Activated T-helper 1 cell treated with anti-CD3 and anti-CD28 coated beads, Interleukin-12 subunit alpha, Interleukin-12 subunit beta, Interleukin-2, Interleukin-4 antibody, amounts not matched to agents 30 ng/mL and 10 ng/mL and 1 ng/mL, durations not matched to agents 14 hours and 24 hours and 36 hours (primary cell): ENCODE data around the gene ERAP2. TPM values are rescaled to one million over a fixed set of nuclear protein-coding genes. Genes with fewer than 3 reads are reported as not detected.
"Not testable (repeated sequence)": the region's sequence is repeated elsewhere in the genome, so short reads cannot be mapped to it uniquely, and the experiment has no call there.

Source experiments
- DNase-seq: peaks from one replicate; pipeline ENCODE4 v3.0.0; 2021; ENCODE audit warnings: low spot score
- H3K27ac Mint-ChIP-seq: one replicate; pipeline ENCODE4 v1.8.0; 2021; ENCODE audit warnings: mild to moderate bottlenecking, mixed read lengths
- H3K27me3 Mint-ChIP-seq: one replicate; pipeline ENCODE4 v1.8.0; 2022; ENCODE audit warnings: mild to moderate bottlenecking, moderate library complexity, mixed read lengths; ENCODE audit not compliant: insufficient read depth
- H3K36me3 Mint-ChIP-seq: one replicate; pipeline ENCODE4 v1.8.0; 2021; ENCODE audit warnings: low read depth, mixed read lengths
- H3K4me1 Mint-ChIP-seq: one replicate; pipeline ENCODE4 v1.8.0; 2021; ENCODE audit warnings: low read depth, mixed read lengths
- H3K4me3 Mint-ChIP-seq: one replicate; pipeline ENCODE4 v1.8.0; 2021; ENCODE audit warnings: mild to moderate bottlenecking, moderate library complexity, mixed read lengths
- H3K9me3 Mint-ChIP-seq: one replicate; pipeline ENCODE4 v1.8.0; 2021; ENCODE audit warnings: mixed read lengths
- intact Hi-C: fragments of 100-400 bp; cut with micrococcal nuclease; formaldehyde crosslinking; loops from one replicate; pipeline ENCODE4 v1.15.1; 2024
- total RNA-seq: library from RNA; stranded (reverse); gene quantifications from 2 replicates; pipeline ENCODE4 v1.2.3, GENCODE V29; 2022

The ERAP2 gene
- total RNA-seq, 1 donor from 2014 or later = 52.9 TPM

DNA sequence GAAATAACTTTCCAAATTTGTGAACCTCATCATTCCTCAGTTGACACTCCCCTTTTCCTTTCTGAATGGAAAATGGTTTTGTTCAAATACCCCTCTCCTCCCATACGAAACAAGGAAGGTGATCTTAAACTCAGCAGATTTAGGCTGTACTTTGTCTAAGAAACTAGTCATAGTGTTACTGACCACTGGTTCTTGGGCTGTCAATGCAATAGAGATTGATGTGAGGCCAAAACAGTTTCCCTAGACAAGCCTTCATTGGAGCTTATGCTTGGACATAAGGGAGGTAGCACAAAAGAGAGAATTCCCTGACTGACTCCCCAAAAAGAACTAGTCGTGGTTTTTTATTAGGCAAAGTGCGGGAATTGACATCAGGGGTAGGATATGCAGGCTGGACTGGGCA lies 54.3 kb downstream of the ERAP2 start:
- DNase-seq = no peak
- no peaks in the 10 kb centered on the region for H3K9me3 Mint-ChIP-seq
- no peaks in the 10 kb centered on the region for H3K27me3 Mint-ChIP-seq
- H3K4me1 Mint-ChIP-seq = peaks cover 54% of the 10 kb centered on the region
- H3K4me3 Mint-ChIP-seq = no peak overlapping the region
- H3K36me3 Mint-ChIP-seq = peaks cover 13% of the 10 kb centered on the region
- intact Hi-C loops = loop anchor here (10.0 kb wide), 2 partner anchors 396 to 1376 kb away; partner anchors contain the start of genes ARSK and SKIC3
- no peak overlapping the region for H3K27ac Mint-ChIP-seq

GRCh38 chr5:96931037-96931436 lies 54.7 kb downstream of the ERAP2 start:
- H3K4me1 Mint-ChIP-seq = peaks cover 54% of the 10 kb centered on the region
- H3K27me3 Mint-ChIP-seq, H3K27ac Mint-ChIP-seq, DNase-seq, H3K9me3 Mint-ChIP-seq: not testable (repeated sequence)
- H3K4me3 Mint-ChIP-seq = peak overlapping the region; percentile 60
- intact Hi-C loops = loop anchor here (10.0 kb wide), 2 partner anchors 396 to 1376 kb away; partner anchors contain the start of genes ARSK and SKIC3
- peaks cover 13% of the 10 kb centered on the region for H3K36me3 Mint-ChIP-seq

- H3K4me3 Mint-ChIP-seq = peak overlapping the region; percentile 60
- peaks cover 54% of the 10 kb centered on the region for H3K4me1 Mint-ChIP-seq
- H3K9me3 Mint-ChIP-seq = no peaks in the 10 kb centered on the region
- peaks cover 11% of the 10 kb centered on the region for H3K36me3 Mint-ChIP-seq
- intact Hi-C loops = loop anchor here (10.0 kb wide), 2 partner anchors 397 to 1377 kb away; partner anchors contain the start of genes ARSK and SKIC3
- H3K27ac Mint-ChIP-seq = no peak overlapping the region
- H3K27me3 Mint-ChIP-seq = no peaks in the 10 kb centered on the region
- no peak for DNase-seq
Observed at GRCh38 chr5:96931605-96932004, 55.3 kb downstream of the ERAP2 start.

DNA sequence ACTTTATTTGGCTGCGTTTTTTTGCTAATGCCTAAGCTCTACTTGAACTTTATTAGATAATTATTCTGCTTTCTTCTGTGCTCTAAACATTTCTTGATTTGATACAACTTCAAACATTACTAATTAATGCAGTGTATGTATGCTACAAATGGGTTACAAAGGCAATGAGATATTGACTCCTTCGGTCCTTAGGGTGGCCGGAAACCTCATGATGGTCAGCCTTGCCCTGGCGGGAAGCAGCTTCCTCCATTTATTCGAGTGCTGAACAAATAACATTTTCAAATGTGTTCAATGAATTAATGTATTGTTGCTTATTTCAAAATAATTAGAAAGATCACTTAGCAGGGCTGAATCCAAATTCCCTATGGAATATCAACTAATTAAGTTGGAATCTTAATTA lies 55.7 kb downstream of the ERAP2 start:
- H3K27ac Mint-ChIP-seq = no peak overlapping the region
- H3K9me3 Mint-ChIP-seq = no peaks in the 10 kb centered on the region
- H3K4me1 Mint-ChIP-seq = peaks cover 58% of the 10 kb centered on the region
- peaks cover 10% of the 10 kb centered on the region for H3K36me3 Mint-ChIP-seq
- H3K4me3 Mint-ChIP-seq = peak overlapping the region; percentile 46
- H3K27me3 Mint-ChIP-seq = no peaks in the 10 kb centered on the region
- no peak for DNase-seq
- intact Hi-C loops = loop anchor here (10.0 kb wide), 2 partner anchors 397 to 1377 kb away; partner anchors contain the start of genes ARSK and SKIC3

GRCh38 chr5:96933764-96934707 lies 57.7 kb downstream of the ERAP2 start:
- no peaks in the 10 kb centered on the region for H3K27me3 Mint-ChIP-seq
- H3K4me3 Mint-ChIP-seq = peak overlapping the region; percentile 84
- H3K36me3 Mint-ChIP-seq = peaks cover 13% of the 10 kb centered on the region
- intact Hi-C loops = loop anchor here (1.0 to 10.0 kb wide), 7 partner anchors 10 to 1995 kb away; partner anchors contain the start of genes ARSK, CHD1 and SKIC3
- no peak for DNase-seq
- H3K9me3 Mint-ChIP-seq = no peaks in the 10 kb centered on the region
- H3K27ac Mint-ChIP-seq = peak overlapping the region; percentile 96
- peaks cover 66% of the 10 kb centered on the region for H3K4me1 Mint-ChIP-seq

DNA sequence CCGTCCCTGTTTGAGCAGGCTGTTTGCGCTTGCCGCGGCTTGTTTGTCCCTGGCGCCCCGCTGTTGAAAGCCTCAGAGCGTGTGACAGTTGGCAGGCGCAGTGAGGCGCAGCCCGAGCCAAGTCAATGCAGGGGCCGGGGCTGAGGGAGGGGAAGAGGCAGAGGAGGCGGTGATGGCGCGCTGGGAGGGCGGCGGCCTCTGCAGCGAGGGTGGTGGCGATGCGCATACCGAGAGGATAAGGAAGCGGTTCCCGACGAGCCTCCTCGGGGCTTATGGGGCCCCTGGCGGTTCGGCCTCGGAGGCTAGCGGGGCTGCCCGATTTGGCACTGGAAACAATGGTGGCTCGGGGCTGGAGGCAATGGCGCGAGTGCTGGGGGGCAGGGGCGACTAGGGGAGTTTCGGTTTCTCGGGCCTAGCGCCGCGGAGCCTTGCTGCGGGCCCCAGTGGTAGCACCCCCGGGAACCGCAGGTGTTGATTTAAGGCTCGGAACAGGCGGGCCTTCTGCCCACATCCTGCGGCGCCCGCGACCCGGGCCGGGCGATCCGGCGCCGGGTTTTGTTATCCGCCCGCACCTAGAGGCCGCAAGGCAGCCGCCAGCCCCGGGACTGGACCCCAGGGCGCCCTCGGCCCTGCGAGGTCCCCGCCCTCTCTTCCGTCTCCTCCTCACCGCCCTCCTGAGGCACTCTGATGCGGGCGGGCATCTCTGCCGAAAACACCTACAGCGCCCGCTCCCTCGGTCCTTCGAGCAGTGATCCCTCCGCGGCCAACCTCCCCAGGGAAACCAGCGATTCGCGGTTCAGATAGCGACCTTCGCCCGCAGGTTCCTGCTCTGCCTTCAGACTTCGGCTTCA lies 58.6 kb downstream of the ERAP2 start:
- peak; percentile 96 for DNase-seq
- intact Hi-C loops = loop anchor here (1.0 to 10.0 kb wide), 16 partner anchors 11 to 1994 kb away; partner anchors contain the start of genes ARSK, CAST, CHD1 and ERAP2
- Mint-ChIP-seq H3K36me3 (peaks cover 10% of the 10 kb centered on the region), H3K4me1 (peaks cover 67% of the 10 kb centered on the region), H3K27ac (peak overlapping the region; percentile 98), H3K4me3 (peak overlapping the region; percentile 97), H3K9me3 (no peaks in the 10 kb centered on the region), H3K27me3 (no peaks in the 10 kb centered on the region)

- DNase-seq = peak; percentile 95
- Mint-ChIP-seq H3K9me3 (no peaks in the 10 kb centered on the region), H3K4me1 (peaks cover 67% of the 10 kb centered on the region), H3K36me3 (peaks cover 9% of the 10 kb centered on the region), H3K27ac (peak within 1 kb of the TSS; percentile 98), H3K4me3 (peak within 1 kb of the TSS; percentile 97), H3K27me3 (no peaks in the 10 kb centered on the region)
- intact Hi-C loops = loop anchor here (1.0 to 10.0 kb wide), 19 partner anchors 22 to 1993 kb away; partner anchors contain the start of genes ARSK, CAST, CHD1 and ERAP2
Observed at GRCh38 chr5:96935559-96936430, 59.5 kb downstream of the ERAP2 start, which contains the start of gene LNPEP. Gene LNPEP, plus strand, starts transcription at chr5:96936080. Its CDS starts 76 bp downstream, at chr5:96936156.

GRCh38 chr5:96936431-96937320 lies 60.4 kb downstream of the ERAP2 start:
- intact Hi-C loops = loop anchor here (1.0 to 10.0 kb wide), 10 partner anchors 10 to 1382 kb away; partner anchors contain the start of genes ARSK, LIX1 and SKIC3
- no peaks in the 10 kb centered on the region for H3K9me3 Mint-ChIP-seq
- H3K4me1 Mint-ChIP-seq = peaks cover 67% of the 10 kb centered on the region
- H3K27ac Mint-ChIP-seq = peak overlapping the region; percentile 98
- H3K36me3 Mint-ChIP-seq = peaks cover 13% of the 10 kb centered on the region
- peak; percentile 42 for DNase-seq
- H3K4me3 Mint-ChIP-seq = peak overlapping the region; percentile 97
- H3K27me3 Mint-ChIP-seq = no peaks in the 10 kb centered on the region

- H3K4me1 Mint-ChIP-seq = peaks cover 63% of the 10 kb centered on the region
- intact Hi-C loops = no loop called here
- no peak for DNase-seq
- peak overlapping the region; percentile 45 for H3K27ac Mint-ChIP-seq
- H3K36me3 Mint-ChIP-seq = peaks cover 20% of the 10 kb centered on the region
- H3K4me3 Mint-ChIP-seq = no peak overlapping the region
- H3K9me3 Mint-ChIP-seq = no peaks in the 10 kb centered on the region
- no peaks in the 10 kb centered on the region for H3K27me3 Mint-ChIP-seq
Observed at GRCh38 chr5:96940586-96940985, 64.3 kb downstream of the ERAP2 start.

DNA sequence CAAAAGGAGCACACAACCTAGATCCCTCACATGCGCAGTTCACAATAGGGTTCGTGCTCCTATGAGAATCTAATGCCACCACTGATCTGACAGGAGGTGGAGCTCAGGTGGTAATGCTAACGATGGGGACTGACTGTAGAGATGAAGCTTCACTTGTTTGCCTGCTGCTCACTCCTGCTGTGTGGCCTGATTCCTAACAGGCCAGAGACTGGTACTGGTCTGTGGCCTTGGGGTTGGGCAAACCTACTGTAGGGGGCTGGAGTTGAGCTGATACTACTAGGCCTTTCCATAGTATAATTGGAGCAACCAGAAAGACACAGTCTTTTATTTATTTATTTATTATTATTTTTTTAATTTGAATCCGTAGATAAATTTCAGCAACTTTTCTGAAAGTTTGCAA lies 64.8 kb downstream of the ERAP2 start:
- no peaks in the 10 kb centered on the region for H3K27me3 Mint-ChIP-seq
- no peak overlapping the region for H3K27ac Mint-ChIP-seq
- no peak overlapping the region for H3K4me3 Mint-ChIP-seq
- H3K9me3 Mint-ChIP-seq = no peaks in the 10 kb centered on the region
- intact Hi-C loops = no loop called here
- DNase-seq = no peak
- peaks cover 21% of the 10 kb centered on the region for H3K36me3 Mint-ChIP-seq
- peaks cover 69% of the 10 kb centered on the region for H3K4me1 Mint-ChIP-seq

DNA sequence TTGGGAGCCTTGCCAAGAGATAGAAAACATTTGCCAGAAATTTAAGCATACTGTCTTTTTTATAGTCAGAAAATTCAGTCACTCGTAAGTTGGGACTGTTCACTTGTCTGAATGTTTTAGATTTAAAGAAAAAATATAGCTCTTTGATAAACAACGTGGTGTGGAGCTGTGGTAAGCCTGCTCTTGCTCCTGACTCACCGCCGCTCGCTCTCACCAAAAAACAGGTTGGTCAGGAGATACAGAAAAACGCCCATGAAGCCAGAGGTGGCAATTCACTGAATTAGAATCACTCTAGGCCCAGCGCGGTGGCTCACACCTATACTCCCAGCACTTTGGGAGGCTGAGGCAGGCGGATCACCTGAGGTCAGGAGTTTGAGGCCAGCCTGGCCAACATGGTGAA lies 65.8 kb downstream of the ERAP2 start:
- intact Hi-C loops = no loop called here
- H3K27ac Mint-ChIP-seq = no peak overlapping the region
- no peaks in the 10 kb centered on the region for H3K27me3 Mint-ChIP-seq
- H3K4me1 Mint-ChIP-seq = peaks cover 70% of the 10 kb centered on the region
- peaks cover 22% of the 10 kb centered on the region for H3K36me3 Mint-ChIP-seq
- H3K4me3 Mint-ChIP-seq = no peak overlapping the region
- H3K9me3 Mint-ChIP-seq = no peaks in the 10 kb centered on the region
- DNase-seq = no peak
